ENCODE measurements around the gene HGFAC.

HGFAC gene

GRCh38 chr4:3461515-3462291, 19.9 kb downstream of the HGFAC start:
- no peak for TF ChIP-seq CTCF (IDR thresholded peaks at IDR 0.05; ENCODE audit: low read depth, low read length)

GRCh38 chr4:3462321-3462789, 20.6 kb downstream of the HGFAC start:
- DNase-seq (ENCODE audit: extremely low read depth, low read depth): no peak
- no peak for TF ChIP-seq CTCF (IDR thresholded peaks at IDR 0.05; ENCODE audit: low read depth, low read length)

More at GRCh38 chr4:3461515-3462291, 19.9 kb downstream of the HGFAC start:
- no peak for DNase-seq (ENCODE audit: extremely low read depth, low read depth)

- no peak for TF ChIP-seq CTCF (IDR thresholded peaks at IDR 0.05; ENCODE audit: low read depth, low read length)
- no peak for DNase-seq (ENCODE audit: extremely low read depth, low read depth)
These were observed 21.1 kb downstream of the HGFAC start, which contains the start of gene DOK7 for GRCh38 chr4:3462790-3463415. Gene DOK7 (plus strand): TSS chr4:3463306. CDS start chr4:3463376, 70 bp downstream.

- no peak for TF ChIP-seq CTCF (IDR thresholded peaks at IDR 0.05; ENCODE audit: low read depth, low read length)
- no peak for DNase-seq (ENCODE audit: extremely low read depth, low read depth)
These were observed 22.0 kb downstream of the HGFAC start for GRCh38 chr4:3463556-3464348.

GRCh38 chr4:3464349-3464905, 22.7 kb downstream of the HGFAC start:
- no peak for DNase-seq (ENCODE audit: extremely low read depth, low read depth)
- no peak for TF ChIP-seq CTCF (IDR thresholded peaks at IDR 0.05; ENCODE audit: low read depth, low read length)

GRCh38 chr4:3464911-3465697, 23.3 kb downstream of the HGFAC start:
- no peak for DNase-seq (ENCODE audit: extremely low read depth, low read depth)
- no peak for TF ChIP-seq CTCF (IDR thresholded peaks at IDR 0.05; ENCODE audit: low read depth, low read length)

All from AG09319 (cell line).